PFSK-1 (cell line): ENCODE results near the gene GNAT3.

ENCODE experiments used
- FOXP2 ChIP-seq: optimal IDR thresholded peaks from 2 replicates; pipeline ENCODE3; 2011; ENCODE audit warnings: borderline replicate concordance, control low read depth, inconsistent platforms; ENCODE audit not compliant: insufficient read depth; ENCODE audit errors: extremely low read length, extremely low read depth
- POLR2AphosphoS5 ChIP-seq: IDR thresholded peaks from 2 replicates; pipeline ENCODE4 v1.6.1; 2012; ENCODE audit warnings: low read depth, mild to moderate bottlenecking, control low read depth, low read length, moderate library complexity
- REST ChIP-seq, 2 experiments: IDR thresholded peaks; 2 replicates each; pipeline versions ENCODE4 v1.6.1 to v1.8.0; 2011 to 2012; ENCODE audit warnings: low read depth in 2 of 2, low read length in 2 of 2, control low read depth in 1 of 2, inconsistent platforms in 1 of 2, mild to moderate bottlenecking in 1 of 2, moderate library complexity in 1 of 2; ENCODE audit not compliant: insufficient read depth in 1 of 2
- SIN3A ChIP-seq: IDR thresholded peaks from 2 replicates; pipeline ENCODE4 v1.6.1; 2012; ENCODE audit warnings: mild to moderate bottlenecking, low read length, moderate library complexity, borderline replicate concordance; ENCODE audit not compliant: insufficient read depth
- TAF1 ChIP-seq: IDR thresholded peaks from 2 replicates; pipeline ENCODE4 v1.6.1; 2012; ENCODE audit warnings: low read length, control low read depth, borderline replicate concordance; ENCODE audit not compliant: insufficient read depth

GNAT3 gene

GRCh38 chr7:80413383-80413945 lies 98.4 kb downstream of the GNAT3 start:
- TF ChIP-seq POLR2AphosphoS5 (no peak), TAF1 (no peak), SIN3A (no peak), FOXP2 (no peak), REST (IDR thresholded peaks at IDR 0.05; ENCODE audit: insufficient read depth in 1 of 2, low read depth in 2 of 2, low read length in 2 of 2) (no peak)

DNA sequence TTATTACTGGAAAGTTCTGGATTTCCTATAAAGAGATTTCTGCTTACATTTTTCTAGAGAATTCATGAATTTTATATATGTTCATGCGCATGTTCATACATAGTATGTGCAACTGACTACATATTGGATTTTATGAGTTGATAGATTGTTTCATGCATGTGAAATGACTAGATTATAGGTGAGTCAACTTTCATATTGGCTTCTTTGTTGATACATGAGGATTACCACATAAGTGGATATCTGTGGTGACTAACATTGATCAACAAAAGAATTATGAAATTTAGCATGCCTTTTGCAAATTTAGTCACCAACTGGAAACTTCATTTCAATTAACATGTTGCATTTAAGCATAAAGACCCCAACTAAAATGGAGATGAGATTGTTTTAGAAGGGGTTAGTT lies 99.0 kb downstream of the GNAT3 start:
- TF ChIP-seq TAF1, result no peak
- TF ChIP-seq SIN3A, result no peak
- no peak for TF ChIP-seq POLR2AphosphoS5
- TF ChIP-seq REST (IDR thresholded peaks at IDR 0.05; ENCODE audit: insufficient read depth in 1 of 2, low read depth in 2 of 2, low read length in 2 of 2), result no peak
- no peak for TF ChIP-seq FOXP2

DNA sequence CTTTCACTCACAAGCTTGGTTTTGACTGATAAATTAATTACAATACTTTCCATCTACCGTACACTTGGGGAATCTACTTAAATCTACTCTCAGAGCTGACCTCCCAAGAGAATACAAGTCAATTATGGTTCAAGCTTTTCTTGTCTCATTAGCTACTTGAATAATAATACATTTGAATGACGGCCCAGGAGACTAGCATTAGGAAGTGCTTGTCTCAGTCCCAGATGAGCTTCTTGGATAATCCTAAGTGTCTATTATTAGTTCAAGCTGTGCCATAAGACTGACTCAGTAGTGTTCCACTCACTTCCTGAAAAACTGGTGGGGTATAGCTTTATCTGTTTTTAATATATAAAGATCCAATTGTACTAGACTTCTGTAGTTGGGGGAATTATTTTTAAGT lies 100.2 kb downstream of the GNAT3 start:
- TF ChIP-seq TAF1 (no peak), REST (IDR thresholded peaks at IDR 0.05; ENCODE audit: insufficient read depth in 1 of 2, low read depth in 2 of 2, low read length in 2 of 2) (no peak)

- no peak for TF ChIP-seq FOXP2
- no peak for TF ChIP-seq REST (IDR thresholded peaks at IDR 0.05; ENCODE audit: insufficient read depth in 1 of 2, low read depth in 2 of 2, low read length in 2 of 2)
- TF ChIP-seq TAF1, result no peak
- TF ChIP-seq POLR2AphosphoS5, result no peak
- no peak for TF ChIP-seq SIN3A
These were observed 101.8 kb downstream of the GNAT3 start for GRCh38 chr7:80410081-80410480.
